HCT116 (cell line): ENCODE measurements around the gene CIROP.

Experiments
- CTCF ChIP-seq, 3 experiments: fragments of 200-600 bp in 1 of 3; sonication (generic) in 1 of 3; IDR thresholded peaks in 2 of 3; conservative IDR thresholded peaks in 1 of 3; 2 replicates each; pipeline ENCODE4 v1.5.1; 2012 to 2017; ENCODE audit warnings: low read depth in 2 of 3, low read length in 2 of 3, antibody characterized with exemption in 1 of 3, borderline replicate concordance in 1 of 3, control low read depth in 1 of 3, mild to moderate bottlenecking in 1 of 3, mixed read lengths in 1 of 3, mixed run types in 1 of 3, moderate library complexity in 1 of 3; ENCODE audit not compliant: insufficient read depth in 1 of 3
- EZH2 ChIP-seq: fragments of 200-600 bp; sonication (generic); IDR thresholded peaks from 2 replicates; pipeline ENCODE4 v1.6.1; 2017; ENCODE audit warnings: antibody characterized with exemption, mixed run types
- MAX ChIP-seq: IDR thresholded peaks from 2 replicates; pipeline ENCODE4 v1.6.1; 2012
- POLR2A ChIP-seq: IDR thresholded peaks from 2 replicates; pipeline ENCODE4 v1.7.0; 2011; ENCODE audit warnings: borderline replicate concordance; ENCODE audit not compliant: insufficient read depth, insufficient read length; ENCODE audit errors: extremely low read depth
- POLR2AphosphoS5 ChIP-seq: IDR thresholded peaks from 2 replicates; pipeline ENCODE4 v1.6.1; 2011; ENCODE audit warnings: mild to moderate bottlenecking, low read depth, low read length, moderate library complexity
- RAD21 ChIP-seq: IDR thresholded peaks from 2 replicates; pipeline ENCODE4 v1.6.1; 2012; ENCODE audit warnings: low read depth, mild to moderate bottlenecking
- REST ChIP-seq: IDR thresholded peaks from 2 replicates; pipeline ENCODE4 v1.6.1; 2012; ENCODE audit warnings: low read depth
- SIN3A ChIP-seq: IDR thresholded peaks from 2 replicates; pipeline ENCODE4 v1.6.1; 2012; ENCODE audit warnings: low read depth
- YY1 ChIP-seq: IDR thresholded peaks from 2 replicates; pipeline ENCODE4 v1.6.1; 2011; ENCODE audit warnings: low read length, low read depth, moderate library complexity, mild to moderate bottlenecking; ENCODE audit not compliant: insufficient replicate concordance; ENCODE audit errors: extremely low read depth
- ZFX ChIP-seq: fragments of 450-650 bp; IDR thresholded peaks from 2 replicates; pipeline ENCODE4 v1.6.1; 2017

- TF ChIP-seq CTCF (IDR thresholded peaks at IDR 0.05 in 2 of 3, conservative IDR thresholded peaks at IDR 0.05 in 1 of 3; ENCODE audit: borderline replicate concordance in 1 of 3, insufficient read depth in 1 of 3, low read depth in 2 of 3, low read length in 2 of 3) (no peak), YY1 (no peak), POLR2A (no peak), MAX (0 out of 2 replicates have a peak, but pooled peaks have one; percentile 25), POLR2AphosphoS5 (0 out of 2 replicates have a peak, but pooled peaks have one; percentile 23), EZH2 (no peak), ZFX (no peak), REST (no peak), RAD21 (no peak), SIN3A (no peak)
Observed at GRCh38 chr14:23078692-23079116, 26.1 kb downstream of the CIROP start.
